Measurements from ENCODE around the gene PGAP2.

Gene PGAP2

DNA sequence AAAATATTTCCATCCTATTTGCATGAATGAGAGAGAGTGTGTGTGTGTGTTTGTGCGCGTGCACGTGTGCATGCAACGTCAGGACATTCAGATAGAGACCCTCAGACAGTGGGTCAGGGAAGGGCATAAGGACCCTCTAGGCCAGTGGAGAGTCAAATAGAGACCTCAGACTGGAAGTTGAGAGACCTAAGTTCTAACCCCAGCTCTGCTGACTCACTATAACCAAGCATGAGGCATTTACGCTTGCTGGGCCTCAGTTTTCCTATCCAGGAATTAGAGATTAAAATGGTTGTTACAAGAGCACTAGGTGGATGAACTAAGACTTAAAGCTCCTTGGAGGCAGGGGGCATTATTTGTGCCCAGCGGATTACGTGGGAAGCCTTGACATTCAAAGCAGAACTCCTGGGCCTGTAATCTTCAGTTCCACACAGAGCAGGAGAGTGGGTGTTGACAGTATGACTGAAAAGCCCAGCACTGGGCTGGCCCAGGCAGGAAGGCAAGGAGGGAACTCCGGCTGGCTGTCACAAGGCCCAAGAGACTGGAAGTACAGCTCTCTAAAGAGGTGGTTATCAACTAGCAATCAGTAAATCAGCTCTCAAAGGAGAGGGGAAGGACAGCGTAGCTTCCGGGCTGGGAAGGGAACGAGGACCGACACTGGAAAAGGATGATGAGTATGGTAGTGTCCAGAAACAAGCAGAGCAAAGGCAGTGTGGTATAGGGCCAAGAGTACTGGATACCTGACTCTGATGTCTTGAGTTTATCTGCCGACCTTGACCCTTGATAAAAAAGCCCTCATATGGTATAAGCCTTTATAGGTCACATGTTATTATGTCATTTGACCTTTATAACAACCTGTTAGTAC is 23.2 kb downstream of the PGAP2 start:
- DNase-seq (ENCODE audit: low read depth in 2 of 2, low spot score in 1 of 2): no peak

DNA sequence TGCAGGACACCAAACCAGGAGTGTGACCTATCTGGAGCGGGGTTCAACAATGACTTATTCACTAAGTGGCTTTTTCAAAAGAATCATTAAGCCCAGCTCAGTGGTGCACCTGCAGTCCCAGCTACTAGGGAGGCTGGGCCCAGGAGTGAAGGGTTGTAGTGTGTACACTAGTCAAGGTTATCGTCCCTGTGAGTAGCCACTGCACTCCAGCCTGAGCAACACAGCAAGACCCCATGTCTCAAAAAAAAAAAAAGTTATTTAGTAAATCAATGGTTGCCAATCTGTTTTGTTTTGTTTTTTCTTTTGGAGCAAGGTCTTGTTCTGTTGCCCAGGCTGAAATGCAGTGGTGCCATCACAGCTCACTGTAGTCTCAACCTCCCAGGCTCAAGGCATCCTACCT is 24.5 kb downstream of the PGAP2 start:
- no peak for DNase-seq (ENCODE audit: low read depth in 2 of 2, low spot score in 1 of 2)

- no peak for DNase-seq (ENCODE audit: low read depth in 2 of 2, low spot score in 1 of 2)
Measured at GRCh38 chr11:3833449-3833848, 25.1 kb downstream of the PGAP2 start.

DNA sequence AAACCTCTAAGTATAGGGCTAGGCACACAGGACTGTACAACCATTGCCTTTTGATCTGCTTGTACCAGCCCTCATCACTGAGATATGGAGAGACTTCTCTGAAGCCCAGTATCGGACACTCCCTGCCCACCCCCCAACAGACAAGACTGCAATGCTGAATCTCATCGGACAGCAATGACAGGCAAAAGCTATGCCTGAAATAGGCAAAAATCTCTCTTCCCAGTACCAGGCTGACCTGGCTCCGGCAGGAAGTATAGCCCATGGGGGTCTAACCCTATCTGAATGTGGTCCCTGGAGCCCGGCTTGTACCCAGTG is 25.9 kb downstream of the PGAP2 start:
- no peak for DNase-seq (ENCODE audit: low read depth in 2 of 2, low spot score in 1 of 2)

DNA sequence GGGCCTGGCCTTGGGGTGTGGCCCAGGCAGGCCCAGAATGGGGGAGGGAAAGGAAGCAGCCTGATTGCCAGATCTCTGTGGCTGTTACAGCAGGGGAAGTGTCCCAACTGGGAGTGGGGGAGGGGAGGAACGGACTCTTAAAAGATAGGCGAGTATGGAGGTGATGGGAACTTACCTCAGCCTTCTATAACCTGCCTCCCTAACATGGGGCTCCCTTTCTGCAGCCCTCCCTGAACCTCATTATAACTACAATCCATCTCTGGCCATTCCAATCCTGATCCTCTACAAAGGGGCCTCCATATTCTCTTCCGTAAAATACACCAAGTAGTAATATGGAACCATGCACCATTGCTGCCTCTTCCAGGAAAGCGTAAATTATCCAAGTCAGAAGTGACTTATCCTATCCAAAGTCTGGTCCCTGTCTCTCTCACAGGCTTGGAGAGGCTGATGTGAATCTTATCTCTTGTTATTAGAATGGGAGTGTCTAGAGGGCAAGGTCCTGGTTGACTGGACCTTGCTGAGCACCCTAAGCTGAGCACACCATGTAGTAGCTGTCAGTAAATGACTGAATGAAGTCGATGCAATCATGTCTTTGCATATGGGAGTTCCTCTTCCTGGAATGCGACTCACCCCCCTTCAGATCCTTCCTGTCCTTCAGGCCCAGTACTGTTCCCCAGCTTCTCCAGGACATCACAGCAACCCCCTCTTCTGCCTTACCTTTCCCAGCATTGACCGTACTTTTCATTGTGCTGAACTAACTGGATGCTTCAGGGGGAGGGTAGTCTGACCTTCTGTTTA is 26.5 kb downstream of the PGAP2 start:
- no peak for DNase-seq (ENCODE audit: low read depth in 2 of 2, low spot score in 1 of 2)

DNA sequence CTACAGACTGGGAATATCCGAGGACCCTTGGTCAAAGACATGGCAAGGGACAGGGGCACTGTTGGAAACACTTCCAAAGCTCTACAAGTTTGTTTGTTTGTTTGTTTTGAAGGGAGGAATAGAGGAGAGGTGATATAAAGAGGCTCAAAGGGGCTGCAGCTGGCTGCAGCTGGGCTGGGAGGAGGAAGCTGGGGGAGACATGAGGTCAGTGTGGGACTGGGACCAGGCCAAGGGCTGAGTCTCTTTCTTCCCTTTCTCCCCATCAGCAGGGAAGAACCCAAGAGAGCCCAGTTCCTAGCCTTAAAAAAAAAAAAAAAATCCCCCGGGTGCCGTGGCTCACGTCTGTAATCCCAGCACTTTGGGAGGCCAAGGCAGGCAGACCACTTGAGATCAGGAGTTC is 27.4 kb downstream of the PGAP2 start:
- DNase-seq (ENCODE audit: low read depth in 2 of 2, low spot score in 1 of 2): no peak

- no peak for DNase-seq (ENCODE audit: low read depth in 2 of 2, low spot score in 1 of 2)
Measured at GRCh38 chr11:3836903-3837302, 28.5 kb downstream of the PGAP2 start.

GRCh38 chr11:3837793-3838192 is 29.4 kb downstream of the PGAP2 start:
- DNase-seq (ENCODE audit: low read depth in 2 of 2, low spot score in 1 of 2): no peak

- no peak for DNase-seq (ENCODE audit: low read depth in 2 of 2, low spot score in 1 of 2)
Measured at GRCh38 chr11:3838504-3838903, 30.1 kb downstream of the PGAP2 start.

DNA sequence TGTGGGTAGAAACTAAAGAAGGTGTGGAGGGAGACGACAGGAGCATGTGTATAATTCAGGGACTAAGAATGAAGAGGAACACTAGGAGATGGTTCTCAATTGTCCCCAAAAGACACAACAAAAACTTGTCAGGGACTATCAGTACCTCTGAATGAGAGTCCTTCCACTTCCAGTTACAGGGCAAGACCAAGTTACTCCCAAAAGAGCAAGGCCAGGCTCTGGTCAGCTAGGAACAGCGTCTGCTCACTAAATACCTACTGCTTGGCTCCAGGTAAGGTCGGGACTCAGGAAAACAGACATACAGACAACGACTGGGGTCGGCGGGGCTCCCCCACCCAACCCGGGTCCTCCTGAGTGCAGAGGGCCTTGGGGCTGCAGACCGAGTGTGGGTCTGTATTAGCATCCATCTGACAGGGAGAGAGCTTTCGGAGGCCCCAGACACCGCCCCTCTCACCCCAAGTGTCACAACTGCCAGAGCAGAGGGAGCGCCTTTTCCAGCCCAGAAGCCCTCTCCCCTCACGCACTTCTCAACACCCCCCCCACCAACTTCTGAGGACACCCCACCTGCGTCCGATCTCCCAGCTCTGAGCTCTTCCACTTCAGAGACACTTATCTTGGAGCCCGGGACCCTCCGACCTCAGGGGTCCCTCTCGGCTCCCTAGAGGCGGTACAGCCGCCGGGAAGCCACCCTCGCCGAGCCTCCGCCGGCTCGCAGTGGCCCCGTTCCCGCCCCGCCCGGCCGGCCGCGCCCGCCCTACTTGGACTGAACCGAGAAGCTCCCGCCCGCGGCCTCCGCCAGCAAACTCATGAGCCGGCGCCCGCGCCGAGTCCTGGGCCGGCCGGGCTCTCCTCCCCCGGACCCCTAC is 31.9 kb downstream of the PGAP2 start:
- no peak for DNase-seq (ENCODE audit: low read depth in 2 of 2, low spot score in 1 of 2)

- peak; percentile 85 to 95 for DNase-seq (ENCODE audit: low read depth in 2 of 2, low spot score in 1 of 2)
Measured at GRCh38 chr11:3840870-3841425, 32.6 kb downstream of the PGAP2 start, which contains the start of gene RHOG. Gene RHOG (minus strand): TSS chr11:3840959. CDS start chr11:3828138, 12,821 bp downstream.

- no peak for DNase-seq (ENCODE audit: low read depth in 2 of 2, low spot score in 1 of 2)
Measured at GRCh38 chr11:3841426-3842350, 33.3 kb downstream of the PGAP2 start.

- DNase-seq (ENCODE audit: low read depth in 2 of 2, low spot score in 1 of 2): no peak
Measured at GRCh38 chr11:3843326-3843725, 35.0 kb downstream of the PGAP2 start.

GRCh38 chr11:3845246-3845645 is 36.9 kb downstream of the PGAP2 start:
- no peak for DNase-seq (ENCODE audit: low read depth in 2 of 2, low spot score in 1 of 2)

DNA sequence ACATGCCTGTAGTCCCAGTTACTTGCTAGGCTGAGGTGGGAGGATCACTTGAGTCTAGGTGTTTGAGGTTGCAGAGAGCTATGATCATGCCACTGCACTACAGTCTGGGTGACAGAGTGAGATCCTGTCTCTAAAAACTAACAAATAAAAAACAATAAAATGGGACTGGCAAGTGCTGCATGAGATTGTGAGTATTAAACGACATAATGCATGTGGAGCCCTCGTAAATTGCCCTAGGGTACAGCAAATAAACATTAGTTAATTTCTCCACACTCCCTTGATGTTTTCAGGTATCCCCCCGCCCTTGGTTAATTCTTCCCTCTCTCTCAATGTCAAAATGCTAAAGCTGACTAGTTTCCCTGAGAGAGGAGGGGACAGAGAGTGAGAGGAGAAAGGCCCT is 37.3 kb downstream of the PGAP2 start:
- no peak for DNase-seq (ENCODE audit: low read depth in 2 of 2, low spot score in 1 of 2)

- no peak for DNase-seq (ENCODE audit: low read depth in 2 of 2, low spot score in 1 of 2)
Measured at GRCh38 chr11:3849297-3849874, 41.0 kb downstream of the PGAP2 start.

- DNase-seq (ENCODE audit: low read depth in 2 of 2, low spot score in 1 of 2): no peak
Measured at GRCh38 chr11:3853545-3853842, 45.1 kb downstream of the PGAP2 start.

GRCh38 chr11:3853899-3854659 is 45.7 kb downstream of the PGAP2 start:
- peak in 1 of 2 donors; percentile 36 for DNase-seq (ENCODE audit: low read depth in 2 of 2, low spot score in 1 of 2)

GRCh38 chr11:3854660-3854976 is 46.3 kb downstream of the PGAP2 start:
- DNase-seq (ENCODE audit: low read depth in 2 of 2, low spot score in 1 of 2): no peak

Measured in stimulated activated CD8-positive, alpha-beta memory T cell treated with anti-CD3 and anti-CD28 coated beads, Interleukin-4, amount 100 ng/mL, for 4 hours (primary cell).